HG02870 (cell line): Measurements from ENCODE around the gene GALNS.
"Not testable (repeated sequence)": the region's sequence is repeated elsewhere in the genome, so short reads cannot be mapped to it uniquely, and the experiment has no call there.

ENCODE experiments used
- ATAC-seq: cut with Tn5 transposase; IDR thresholded peaks from one replicate; pipeline ENCODE4 v1.9.1; 2021; ENCODE audit warnings: mild to moderate bottlenecking, moderate library complexity; ENCODE audit not compliant: unreplicated experiment

Gene GALNS

DNA sequence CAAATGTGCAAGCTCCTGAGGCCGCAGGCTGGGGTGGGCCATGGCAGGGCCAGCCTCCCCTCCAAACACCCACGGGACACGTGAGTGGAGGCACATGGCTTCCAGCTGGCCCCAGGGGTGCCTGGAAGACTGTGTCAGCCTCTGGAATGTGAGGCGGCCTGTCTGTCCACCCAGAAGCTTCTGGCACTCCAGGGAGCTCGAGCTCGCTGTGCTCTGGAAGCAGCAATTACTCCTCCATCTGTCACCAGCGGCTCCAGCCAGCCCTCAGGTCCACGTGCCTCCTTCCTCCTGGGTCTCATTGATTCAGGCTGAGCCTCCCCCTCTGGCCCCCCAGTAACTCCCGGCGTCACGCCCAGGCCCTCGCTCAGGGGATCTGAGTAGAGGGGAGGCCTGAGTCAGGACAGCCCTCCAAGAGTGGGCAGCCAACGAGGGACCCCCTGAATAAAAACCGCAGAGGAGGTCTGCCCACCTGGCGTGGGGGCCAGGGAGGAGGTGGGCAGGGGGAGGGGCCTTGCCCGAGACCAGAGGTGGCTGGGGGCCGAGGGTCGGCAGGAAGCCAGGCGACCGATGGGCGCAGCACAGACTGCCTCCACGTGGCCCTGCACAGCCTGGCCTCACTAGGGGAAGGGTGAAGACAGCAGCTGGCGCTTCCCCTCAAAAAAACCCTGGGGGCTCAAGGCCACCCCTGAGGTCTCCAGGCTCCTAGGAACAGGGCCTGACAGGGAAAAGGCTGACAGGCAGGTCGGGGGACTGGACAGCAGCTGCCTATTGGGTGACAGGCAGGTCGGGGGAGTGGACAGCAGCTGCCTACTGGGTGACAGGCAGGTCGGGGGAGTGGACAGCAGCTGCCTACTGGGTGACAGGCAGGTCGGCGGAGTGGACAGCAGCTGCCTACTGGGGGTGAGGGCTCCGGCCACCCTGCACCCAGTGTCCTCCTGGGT lies 83.6 kb downstream of the GALNS start:
- ATAC-seq: no peak

DNA sequence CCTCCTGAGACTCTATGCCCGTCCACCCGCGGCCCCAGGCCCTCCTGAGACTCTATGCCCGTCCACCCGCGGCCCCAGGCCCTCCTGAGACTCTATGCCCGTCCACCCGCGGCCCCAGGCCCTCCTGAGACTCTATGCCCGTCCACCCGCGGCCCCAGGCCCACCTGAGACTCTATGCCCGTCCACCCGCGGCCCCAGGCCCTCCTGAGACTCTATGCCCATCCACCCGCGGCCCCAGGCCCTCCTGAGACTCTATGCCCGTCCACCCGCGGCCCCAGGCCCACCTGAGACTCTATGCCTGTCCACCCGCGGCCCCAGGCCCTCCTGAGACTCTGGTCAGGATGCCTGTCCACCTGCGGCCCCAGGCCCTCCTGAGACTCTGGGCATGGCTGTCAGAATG lies 85.0 kb downstream of the GALNS start:
- not testable (repeated sequence) for ATAC-seq

DNA sequence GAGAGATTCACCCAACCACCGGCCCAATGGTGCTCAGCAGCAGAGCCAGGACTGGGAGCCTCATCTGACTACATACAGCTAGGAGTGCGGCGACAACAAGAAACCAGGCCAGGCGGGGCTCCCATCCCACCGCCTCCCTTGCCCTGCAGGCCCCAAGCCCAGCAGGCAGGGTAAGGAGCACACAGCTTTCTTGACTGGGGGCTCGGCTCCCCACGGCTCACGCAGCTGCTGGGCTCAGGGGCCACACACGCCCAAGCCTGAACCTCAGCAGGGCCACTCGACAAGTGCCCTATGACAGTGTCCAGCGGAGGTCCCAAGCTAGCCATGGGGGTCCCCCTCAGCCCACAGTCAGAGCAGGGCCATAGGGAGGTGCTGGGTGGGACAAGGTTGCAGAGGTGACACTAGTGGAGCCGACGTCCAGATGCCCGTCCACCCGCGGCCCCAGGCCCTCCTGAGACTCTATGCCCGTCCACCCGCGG lies 85.4 kb downstream of the GALNS start:
- ATAC-seq: no peak

DNA sequence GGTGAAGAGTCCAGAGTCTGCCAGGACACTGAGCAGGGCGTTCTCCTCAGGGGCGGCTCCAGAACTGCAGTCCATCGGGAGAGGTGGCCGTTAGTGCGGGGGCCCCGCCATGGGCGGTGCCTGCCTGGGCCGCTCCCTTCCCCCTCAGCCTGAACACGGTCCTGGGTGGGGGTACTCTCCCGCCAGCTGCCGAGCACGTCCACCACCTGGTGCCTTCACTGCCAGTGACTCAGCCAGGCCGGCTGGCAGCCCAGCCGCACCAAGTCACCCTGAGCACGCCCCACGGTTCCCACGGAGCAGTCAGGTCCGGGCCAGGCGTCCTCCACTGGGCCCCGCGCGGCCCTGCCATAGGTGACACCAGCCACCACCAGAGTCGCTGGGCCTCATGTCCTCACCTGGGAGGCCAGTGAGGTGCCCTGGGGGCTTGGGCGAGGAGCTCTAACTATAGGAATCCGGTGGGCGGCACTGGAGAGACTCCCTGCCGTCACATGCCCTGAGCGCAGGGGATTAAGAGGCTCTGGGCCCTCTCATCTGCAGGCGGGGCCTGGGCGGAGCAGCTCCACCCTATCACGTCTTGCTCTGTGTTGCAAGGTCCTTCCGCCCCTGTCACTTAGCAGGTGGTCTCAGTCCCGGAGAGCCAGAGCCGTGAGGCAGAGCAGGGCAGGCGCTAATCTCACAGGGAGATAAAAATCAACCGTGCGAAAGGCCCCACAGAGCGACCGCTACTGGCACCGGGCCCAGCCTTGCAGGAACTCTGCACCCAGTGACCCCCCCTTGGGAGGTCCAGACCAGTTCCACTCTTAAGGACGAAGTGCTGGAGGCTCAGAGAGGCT lies 86.1 kb downstream of the GALNS start:
- no peak for ATAC-seq

DNA sequence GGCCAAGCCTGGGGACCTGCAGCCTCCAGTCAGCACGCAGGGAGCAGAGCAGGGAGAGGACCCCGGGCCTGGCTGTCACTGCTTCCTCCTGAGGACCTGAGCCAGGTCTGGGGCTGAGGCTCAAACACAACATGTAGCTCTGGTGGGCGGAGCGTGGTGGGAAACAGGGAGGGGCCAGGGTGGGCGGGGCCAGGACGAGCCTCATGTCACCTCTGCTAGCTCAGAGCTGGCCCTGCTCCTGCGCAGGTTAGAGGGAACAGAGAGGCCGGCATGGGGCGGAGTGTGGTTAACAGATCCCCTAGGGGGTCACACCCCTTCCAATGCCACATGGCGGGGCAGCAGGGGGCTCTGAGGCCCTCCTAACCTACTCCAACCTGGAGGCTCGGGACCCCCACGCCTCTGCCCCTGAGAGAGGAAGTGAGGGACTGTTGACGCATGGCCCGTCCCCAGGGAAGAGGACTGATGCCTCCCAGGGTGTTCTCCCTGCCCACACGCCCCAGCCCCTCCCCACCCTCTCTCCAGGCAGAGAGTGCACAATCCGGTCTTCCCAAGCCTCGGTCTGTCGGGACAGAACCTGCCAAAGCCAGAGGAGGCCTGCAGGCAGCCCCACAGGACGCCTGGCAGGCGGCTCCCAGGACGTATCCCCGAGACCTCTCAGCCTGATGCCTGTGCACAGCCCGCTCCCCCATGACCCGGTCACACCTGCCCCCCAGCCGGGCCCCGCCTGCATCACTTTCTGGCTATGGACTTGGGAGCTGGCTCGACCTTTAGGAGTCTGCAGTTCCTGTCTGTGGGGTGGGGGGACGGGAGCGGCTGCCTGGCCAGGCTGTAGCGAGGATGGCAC lies 86.9 kb downstream of the GALNS start:
- no peak for ATAC-seq

DNA sequence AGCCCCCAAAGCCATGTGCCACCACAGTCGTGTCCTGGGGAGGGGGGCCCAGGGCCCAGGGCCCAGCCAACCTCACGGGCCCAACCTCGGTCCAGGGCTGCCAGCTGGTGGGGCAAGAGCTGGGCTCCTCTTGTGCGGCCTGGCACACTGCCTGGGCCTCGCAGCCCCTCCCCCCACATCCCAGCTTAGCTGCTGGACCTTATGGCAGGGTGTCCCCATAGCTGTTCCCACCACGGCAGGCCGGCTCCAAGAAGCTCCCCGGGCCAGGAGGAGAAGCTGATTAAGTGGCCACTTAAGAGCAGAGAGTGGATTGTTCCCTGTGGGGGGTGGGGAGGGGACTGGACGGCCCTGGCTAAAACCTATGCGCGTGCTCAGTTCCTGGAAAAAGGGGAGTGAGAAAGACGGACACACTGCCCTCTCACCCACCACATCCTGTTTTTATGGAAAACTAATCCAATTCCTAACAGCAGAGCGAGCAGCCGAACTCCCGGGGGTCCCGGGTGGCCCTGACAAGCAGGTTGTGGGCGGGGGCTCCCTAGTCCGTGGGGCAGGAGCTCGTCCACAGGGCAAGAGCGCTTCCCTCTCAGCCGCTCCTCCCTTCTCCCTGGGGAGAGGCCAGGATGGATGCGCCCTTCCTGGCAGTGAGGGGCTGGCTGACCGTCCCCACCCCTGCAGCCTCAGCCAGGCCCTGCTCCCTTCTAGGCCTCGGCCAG lies 88.5 kb downstream of the GALNS start:
- no peak for ATAC-seq

DNA sequence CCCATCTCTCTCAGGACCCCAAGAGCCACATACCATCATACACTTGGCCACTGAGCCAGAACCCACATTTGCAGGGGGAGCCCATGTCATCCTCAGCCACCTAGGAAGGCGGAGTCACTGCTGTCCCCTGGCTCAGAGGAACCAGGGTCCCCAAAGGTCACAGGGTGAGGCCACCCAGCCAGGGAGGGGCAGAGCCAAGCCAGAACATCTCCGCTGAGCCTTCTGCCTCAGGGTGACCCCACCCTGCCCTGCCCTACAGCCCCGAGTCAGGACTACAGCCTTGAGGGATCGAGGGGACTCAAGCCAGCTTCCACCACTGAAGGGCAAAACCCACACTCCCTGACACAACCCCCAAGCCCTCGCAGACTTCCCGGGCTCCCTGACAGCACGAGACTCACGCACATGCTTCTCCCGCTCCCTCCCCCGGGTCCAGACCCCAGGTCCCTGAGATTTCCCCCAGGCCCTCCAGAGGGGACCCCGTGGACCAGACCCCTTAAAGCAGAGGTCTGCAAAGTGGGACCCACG lies 89.1 kb downstream of the GALNS start:
- no peak for ATAC-seq

DNA sequence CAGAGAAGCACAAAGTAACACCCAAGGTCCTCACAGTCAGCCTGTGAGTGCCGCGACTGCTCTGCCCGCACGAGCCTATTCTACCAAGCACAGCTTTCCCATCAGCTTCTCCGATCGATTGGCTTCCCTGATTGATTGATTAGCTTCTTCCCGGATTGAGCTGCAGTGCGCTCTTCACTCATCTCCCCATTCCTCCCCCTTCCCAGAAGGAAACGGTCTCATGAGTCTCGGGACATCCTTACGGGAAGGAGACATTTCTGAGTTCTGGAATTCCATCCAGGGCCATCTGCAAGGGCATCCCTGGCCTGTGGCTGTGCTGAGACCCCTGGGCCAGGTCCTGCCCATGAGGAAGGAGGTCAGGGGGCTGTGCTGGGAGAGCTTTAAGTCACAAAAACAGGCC lies 89.8 kb downstream of the GALNS start:
- ATAC-seq: no peak

DNA sequence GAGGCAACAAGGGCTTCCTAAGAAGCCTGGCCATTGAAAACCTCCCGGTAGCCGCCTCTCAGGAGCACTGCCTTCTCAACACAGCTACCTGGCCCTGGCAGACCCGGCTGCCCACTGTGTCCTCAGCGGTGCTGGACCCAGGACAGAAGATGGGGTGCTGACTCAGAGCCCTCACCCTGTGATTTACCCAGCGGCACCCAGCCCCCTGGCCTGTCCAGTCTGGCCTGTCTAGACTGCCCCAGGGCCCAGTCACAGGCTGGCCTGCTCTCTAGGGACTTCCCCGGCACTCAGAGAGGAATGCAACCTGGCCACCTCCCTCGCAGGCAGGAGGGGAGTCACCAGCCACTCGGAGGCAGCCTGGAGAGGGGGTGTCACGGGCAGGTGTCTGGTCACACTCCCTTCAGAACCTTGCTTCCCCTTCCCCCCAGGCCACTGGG lies 91.8 kb downstream of the GALNS start:
- no peak for ATAC-seq

DNA sequence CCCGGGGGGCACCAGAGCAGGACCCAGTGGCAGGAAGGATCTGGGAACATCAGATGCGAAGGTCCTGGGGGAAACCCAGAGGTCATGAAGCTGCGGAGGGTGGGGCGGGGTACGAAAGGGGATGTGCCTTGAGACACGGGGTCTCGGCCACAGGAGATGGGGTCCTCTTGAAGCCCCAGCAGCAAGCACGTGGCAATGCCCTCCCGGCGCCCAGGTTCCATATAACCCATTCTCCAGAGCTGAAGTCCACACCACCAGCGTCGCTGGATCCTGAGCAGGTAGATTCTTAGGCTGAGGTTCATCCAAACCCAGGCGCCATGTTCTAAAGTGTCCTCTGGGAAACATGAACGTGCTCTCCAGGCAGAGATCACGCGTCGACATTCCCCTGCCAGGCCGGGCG lies 92.7 kb downstream of the GALNS start:
- no peak for ATAC-seq
